T1000 (cell line): ENCODE measurements around the gene CARHSP1.
"Not testable (repeated sequence)": the region's sequence is repeated elsewhere in the genome, so short reads cannot be mapped to it uniquely, and the experiment has no call there.

Experiments
- DNase-seq: peaks from one replicate; lab custom pipeline; 2025; ENCODE audit warnings: mixed read lengths; lab: John Stamatoyannopoulos, UW

Gene CARHSP1

GRCh38 chr16:8872071-8872470 lies 3.3 kb upstream of the CARHSP1 start:
- DNase-seq = no peak

GRCh38 chr16:8869988-8870241 lies 1.1 kb upstream of the CARHSP1 start:
- DNase-seq = not testable (repeated sequence)

GRCh38 chr16:8869212-8869987 lies 594 bp upstream of the CARHSP1 start:
- DNase-seq = no peak

GRCh38 chr16:8867932-8868415 lies 832 bp downstream of the CARHSP1 start:
- no peak for DNase-seq

GRCh38 chr16:8867216-8867931 lies 1.4 kb downstream of the CARHSP1 start:
- no peak for DNase-seq

GRCh38 chr16:8866884-8867215 lies 2.0 kb downstream of the CARHSP1 start:
- no peak for DNase-seq

- DNase-seq = no peak
Observed at GRCh38 chr16:8866118-8866883, 2.5 kb downstream of the CARHSP1 start.

GRCh38 chr16:8865145-8865882 lies 3.5 kb downstream of the CARHSP1 start:
- no peak for DNase-seq

GRCh38 chr16:8864480-8865110 lies 4.2 kb downstream of the CARHSP1 start:
- DNase-seq = no peak

- DNase-seq = no peak
Observed at GRCh38 chr16:8863594-8864424, 5.0 kb downstream of the CARHSP1 start.

GRCh38 chr16:8862309-8863130 lies 6.3 kb downstream of the CARHSP1 start:
- DNase-seq = no peak

- no peak for DNase-seq
Observed at GRCh38 chr16:8861563-8862308, 7.1 kb downstream of the CARHSP1 start.

GRCh38 chr16:8859913-8860881 lies 8.6 kb downstream of the CARHSP1 start:
- no peak for DNase-seq

GRCh38 chr16:8858994-8859912 lies 9.6 kb downstream of the CARHSP1 start:
- DNase-seq = no peak

GRCh38 chr16:8855972-8856371 lies 12.8 kb downstream of the CARHSP1 start:
- DNase-seq = no peak

GRCh38 chr16:8855051-8855786 lies 13.6 kb downstream of the CARHSP1 start:
- DNase-seq = no peak
